ENCODE measurements around the gene RPS6KA2.

The RPS6KA2 gene

DNA sequence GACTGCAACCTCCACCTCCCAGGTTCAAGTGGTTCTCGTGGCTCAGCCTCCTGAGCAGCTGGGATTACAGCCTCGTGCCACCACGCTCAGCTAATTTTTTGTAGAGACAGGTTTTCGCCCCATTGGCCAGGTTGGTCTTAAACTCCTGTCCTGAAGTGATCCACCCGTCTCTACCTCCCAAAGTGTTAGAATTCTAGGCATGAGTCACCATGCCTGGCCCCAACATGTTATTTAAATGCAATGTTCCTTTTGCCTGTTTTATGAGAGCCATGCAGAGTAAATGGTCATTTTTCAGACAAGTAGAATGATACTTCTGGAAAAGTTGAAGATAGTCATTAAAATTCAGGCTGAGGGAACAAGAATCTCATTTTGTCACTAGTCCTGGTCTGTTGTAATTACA, 43.8 kb upstream of the RPS6KA2 start:
- TF ChIP-seq, protein P1, sequence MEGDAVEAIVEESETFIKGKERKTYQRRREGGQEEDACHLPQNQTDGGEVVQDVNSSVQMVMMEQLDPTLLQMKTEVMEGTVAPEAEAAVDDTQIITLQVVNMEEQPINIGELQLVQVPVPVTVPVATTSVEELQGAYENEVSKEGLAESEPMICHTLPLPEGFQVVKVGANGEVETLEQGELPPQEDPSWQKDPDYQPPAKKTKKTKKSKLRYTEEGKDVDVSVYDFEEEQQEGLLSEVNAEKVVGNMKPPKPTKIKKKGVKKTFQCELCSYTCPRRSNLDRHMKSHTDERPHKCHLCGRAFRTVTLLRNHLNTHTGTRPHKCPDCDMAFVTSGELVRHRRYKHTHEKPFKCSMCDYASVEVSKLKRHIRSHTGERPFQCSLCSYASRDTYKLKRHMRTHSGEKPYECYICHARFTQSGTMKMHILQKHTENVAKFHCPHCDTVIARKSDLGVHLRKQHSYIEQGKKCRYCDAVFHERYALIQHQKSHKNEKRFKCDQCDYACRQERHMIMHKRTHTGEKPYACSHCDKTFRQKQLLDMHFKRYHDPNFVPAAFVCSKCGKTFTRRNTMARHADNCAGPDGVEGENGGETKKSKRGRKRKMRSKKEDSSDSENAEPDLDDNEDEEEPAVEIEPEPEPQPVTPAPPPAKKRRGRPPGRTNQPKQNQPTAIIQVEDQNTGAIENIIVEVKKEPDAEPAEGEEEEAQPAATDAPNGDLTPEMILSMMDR (IDR thresholded peaks at IDR 0.05): no peak

DNA sequence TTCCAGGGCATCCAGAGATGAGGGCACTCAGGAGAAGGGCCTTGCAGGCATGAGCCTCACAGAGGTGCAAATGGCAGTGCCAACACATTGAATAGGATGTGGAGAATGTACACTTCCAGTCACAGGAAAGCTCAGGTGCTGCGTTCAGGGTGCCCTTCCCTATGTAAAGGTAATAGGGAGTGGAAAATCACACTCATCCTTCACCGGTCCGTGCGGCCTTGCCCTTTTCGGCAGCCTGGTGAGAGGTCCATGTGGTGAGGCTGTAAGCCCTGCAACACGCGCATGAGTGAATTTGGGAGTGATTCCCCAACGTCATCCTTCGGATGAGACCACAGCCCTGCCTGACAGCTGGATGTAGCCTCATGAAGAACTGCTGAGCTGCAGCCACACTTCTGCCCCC, 43.0 kb upstream of the RPS6KA2 start:
- TF ChIP-seq, protein P1 (IDR thresholded peaks at IDR 0.05): no peak

DNA sequence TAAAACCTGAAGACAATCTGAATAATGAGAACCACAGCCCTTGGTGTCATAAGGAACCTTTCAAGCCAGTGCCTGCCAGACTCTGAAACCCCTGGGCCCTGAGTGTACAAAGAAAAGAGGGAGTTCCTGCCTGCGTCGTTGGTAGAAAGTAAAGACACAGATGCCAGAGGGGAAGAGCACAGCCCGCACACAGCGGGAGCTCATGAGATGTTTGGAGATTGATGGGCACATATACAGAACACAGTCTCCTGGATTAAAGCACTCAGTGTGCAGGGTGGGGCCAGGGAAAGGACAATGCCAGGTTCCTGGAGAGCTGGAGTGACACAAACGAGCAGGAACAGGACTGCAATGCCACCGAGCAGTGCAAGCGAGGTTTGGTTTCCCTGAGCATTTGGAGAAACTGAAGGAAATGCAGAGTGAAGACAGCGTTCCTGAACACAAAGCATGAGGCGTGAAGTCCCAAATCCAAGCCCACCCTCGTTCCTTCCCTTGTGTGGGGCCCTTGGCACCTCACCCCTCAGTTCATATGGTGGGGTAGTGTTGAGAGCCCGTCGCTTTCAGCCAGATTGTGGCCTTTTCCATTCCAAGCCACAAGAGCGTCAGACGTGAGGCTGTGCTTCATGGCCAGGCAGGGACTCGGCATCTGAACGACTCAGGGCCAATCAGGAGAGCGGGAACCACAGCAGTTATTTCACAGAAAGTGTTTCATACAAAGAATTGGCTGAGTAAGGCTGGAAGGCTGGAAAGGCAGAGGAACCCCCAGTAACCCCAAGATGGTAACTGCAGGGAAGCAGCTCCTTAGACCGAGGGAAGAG, 41.0 kb upstream of the RPS6KA2 start:
- TF ChIP-seq, protein P1 (IDR thresholded peaks at IDR 0.05): no peak

DNA sequence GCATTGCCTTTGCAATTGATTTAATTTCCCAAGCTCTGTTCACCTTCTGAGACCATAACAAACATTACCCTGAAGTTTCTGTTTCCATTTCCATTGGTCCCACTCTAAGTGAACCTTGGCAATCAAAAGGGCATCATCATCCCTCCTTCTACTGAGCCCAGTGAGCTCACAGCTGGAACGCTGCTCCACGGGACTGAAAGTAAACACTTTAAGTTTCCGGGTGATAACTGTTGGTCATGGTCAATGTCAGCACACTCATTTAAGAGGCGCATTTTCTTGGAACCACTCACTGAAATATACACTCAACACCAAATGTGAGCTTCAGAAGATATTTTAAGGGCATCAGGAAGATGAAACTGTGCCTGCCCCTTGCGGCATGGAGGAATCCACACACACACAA, 37.1 kb upstream of the RPS6KA2 start:
- TF ChIP-seq, protein P1 (IDR thresholded peaks at IDR 0.05): no peak

DNA sequence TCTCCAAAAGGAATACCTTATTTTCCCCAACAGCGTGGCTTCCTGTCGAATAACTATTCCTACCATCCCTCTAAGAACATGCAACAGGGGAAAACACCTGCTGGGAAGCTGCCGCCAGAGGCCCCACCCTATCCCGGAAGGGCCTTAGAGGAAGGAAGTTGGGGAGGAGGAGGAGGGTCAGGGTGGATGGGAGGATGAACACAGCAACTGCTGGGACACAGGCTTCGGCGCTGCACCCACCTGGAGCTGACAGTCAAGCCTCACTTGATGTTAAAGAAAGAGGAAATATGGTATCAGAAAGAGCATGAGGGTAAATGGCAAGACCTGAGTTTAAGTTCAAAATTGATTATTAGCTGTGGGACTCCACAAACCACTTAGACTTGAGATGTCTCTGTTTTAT, 36.5 kb upstream of the RPS6KA2 start:
- TF ChIP-seq, protein P1 (IDR thresholded peaks at IDR 0.05): no peak

DNA sequence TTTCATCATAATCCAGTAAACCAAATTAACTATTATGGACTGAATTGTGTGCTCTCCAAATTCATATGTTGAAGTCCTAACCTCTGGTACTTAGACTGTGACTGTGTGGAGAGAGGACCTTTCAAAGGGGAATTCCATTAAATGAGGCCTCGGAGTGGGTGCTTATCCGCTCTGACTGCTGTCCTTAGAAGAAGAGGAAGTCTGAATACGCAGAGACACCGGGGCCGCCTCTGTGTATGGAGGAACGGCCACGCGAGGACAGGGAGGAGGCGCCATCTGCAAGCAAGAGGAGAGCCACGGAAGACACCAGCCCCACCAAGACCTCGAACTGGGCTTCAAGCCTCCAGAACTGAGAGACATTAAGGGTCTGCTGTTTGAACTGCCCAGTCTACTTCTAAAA, 35.6 kb upstream of the RPS6KA2 start:
- TF ChIP-seq, protein P1 (IDR thresholded peaks at IDR 0.05): no peak

DNA sequence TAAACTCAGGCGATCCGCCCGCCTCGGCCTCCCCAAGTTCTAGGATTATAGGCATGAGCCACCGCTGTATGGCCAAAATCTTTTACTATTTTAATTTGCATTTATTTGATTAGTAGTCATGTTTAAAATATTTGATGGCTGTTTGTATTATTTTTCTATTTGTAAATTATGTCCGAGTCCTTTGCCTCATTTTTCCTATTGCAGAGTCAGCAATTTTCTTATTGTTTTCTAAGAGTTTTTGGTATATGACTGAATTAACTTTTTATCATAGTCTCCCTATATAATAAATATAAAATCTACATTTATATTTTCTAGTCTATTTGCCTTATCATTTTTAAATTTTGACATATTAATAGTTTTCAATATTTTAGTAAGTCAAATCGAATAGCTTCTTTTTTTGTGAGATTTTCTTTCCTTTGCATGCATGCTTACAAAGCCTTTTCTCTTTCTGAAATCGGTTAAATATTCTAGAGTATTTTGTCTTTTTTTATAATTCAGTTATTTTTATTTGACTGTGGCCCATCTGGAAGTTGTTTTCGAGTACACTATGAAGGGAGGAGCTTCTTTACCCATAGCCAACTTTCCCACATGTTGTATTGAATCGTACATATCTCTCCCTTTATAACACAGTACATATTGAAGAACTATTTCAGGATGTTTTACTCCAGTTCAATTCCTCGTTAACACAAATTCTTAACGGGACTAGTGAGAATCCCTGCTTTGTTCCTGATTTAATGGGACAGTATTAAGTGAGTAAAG, 34.5 kb upstream of the RPS6KA2 start:
- TF ChIP-seq, protein P1 (IDR thresholded peaks at IDR 0.05): no peak

All from LNCAP (cell line).